AG04449 (cell line): ENCODE measurements around the gene STN1.

Source experiments
- CTCF ChIA-PET: fragments of 350-600 bp; formaldehyde crosslinking; extraction: SDS; loops from one replicate; lab custom pipeline; 2021; ENCODE audit warnings: antibody characterized with exemption; lab: Yijun Ruan, JAX
- POLR2A ChIA-PET: fragments of 400-600, 350-600 bp; formaldehyde crosslinking; extraction: SDS; loops from one replicate; lab custom pipeline; 2020; ENCODE audit warnings: antibody characterized with exemption, inconsistent platforms; lab: Yijun Ruan, JAX
- DNase-seq: peaks from one replicate; pipeline ENCODE4 v3.0.0-alpha.2; 2010; ENCODE audit warnings: low read depth, low spot score
- H3K4me3 ChIP-seq: 2 replicates; pipeline ENCODE4 v1.5.1; 2011; ENCODE audit warnings: low read depth, mild to moderate bottlenecking, control low read depth, low read length
- TF ChIP-seq, protein P1 (sequence below): IDR thresholded peaks from one replicate; pipeline ENCODE4 v1.5.1; 2011; ENCODE audit warnings: mild to moderate bottlenecking, moderate library complexity, low read length, control low read depth, inconsistent platforms; ENCODE audit not compliant: insufficient read depth; ENCODE audit errors: missing control alignments

The STN1 gene

DNA sequence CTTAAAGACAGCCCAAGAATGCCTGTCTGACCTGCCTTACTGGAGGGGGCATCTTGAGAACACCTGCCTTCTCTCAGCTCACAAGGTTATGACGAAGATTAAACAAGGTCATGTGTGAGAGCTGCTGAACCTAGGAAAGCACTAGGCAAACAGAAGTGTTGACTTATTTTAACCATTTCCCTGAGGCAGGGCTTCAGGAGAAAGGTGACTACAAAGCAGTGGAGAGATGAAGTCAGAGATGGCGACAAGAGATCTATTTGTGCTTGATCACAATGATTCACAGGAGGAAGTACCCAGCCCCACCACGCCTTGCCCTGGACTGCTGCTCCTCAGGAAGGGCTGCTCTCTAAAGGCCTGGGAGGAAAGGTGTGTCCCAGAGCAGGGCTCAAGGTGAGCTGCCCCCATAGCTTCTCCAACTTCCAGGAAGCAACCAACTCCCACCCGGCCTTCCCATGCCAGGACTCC lies 27.8 kb downstream of the STN1 start:
- TF ChIP-seq, protein P1, sequence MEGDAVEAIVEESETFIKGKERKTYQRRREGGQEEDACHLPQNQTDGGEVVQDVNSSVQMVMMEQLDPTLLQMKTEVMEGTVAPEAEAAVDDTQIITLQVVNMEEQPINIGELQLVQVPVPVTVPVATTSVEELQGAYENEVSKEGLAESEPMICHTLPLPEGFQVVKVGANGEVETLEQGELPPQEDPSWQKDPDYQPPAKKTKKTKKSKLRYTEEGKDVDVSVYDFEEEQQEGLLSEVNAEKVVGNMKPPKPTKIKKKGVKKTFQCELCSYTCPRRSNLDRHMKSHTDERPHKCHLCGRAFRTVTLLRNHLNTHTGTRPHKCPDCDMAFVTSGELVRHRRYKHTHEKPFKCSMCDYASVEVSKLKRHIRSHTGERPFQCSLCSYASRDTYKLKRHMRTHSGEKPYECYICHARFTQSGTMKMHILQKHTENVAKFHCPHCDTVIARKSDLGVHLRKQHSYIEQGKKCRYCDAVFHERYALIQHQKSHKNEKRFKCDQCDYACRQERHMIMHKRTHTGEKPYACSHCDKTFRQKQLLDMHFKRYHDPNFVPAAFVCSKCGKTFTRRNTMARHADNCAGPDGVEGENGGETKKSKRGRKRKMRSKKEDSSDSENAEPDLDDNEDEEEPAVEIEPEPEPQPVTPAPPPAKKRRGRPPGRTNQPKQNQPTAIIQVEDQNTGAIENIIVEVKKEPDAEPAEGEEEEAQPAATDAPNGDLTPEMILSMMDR: no peak
- POLR2A ChIA-PET: no interaction called here
- H3K4me3 ChIP-seq: no peak overlapping the region
- no peak for DNase-seq
- CTCF ChIA-PET: interaction anchor here (0.6 to 14.4 kb wide), 16 partner anchors 10 to 369 kb away, joined by 3 to 552 read pairs (median 4); partner anchors contain the start of gene SFR1

DNA sequence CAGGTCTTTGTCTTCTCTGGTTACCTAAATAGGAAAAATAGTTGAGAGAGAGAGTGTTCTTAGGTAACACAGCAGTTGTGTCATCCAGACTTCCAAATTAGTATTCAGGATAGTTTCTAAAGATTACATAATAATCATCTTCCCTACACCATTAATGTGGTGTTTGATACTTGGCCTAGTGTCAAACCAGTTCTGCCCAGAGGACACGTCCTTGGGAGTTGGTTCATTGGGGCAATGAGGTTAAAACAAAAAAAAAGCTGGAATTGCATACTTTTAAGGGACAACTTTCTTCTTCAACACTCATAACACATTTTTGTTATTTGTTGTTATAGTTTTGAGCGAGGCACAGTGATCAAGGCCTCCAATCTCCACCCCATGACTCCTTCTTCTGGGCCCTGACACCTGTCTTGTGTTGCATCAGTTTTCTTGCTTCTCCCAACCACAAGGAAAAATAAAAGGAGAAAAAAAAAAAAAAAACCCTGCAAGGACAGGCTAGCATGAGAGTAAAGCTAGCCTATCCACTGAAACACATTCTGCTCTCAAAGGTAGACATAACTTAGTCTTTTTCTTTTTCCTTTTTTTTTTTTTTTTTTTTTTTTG lies 28.8 kb downstream of the STN1 start:
- TF ChIP-seq, protein P1: no peak
- H3K4me3 ChIP-seq: no peak overlapping the region
- CTCF ChIA-PET: interaction anchor here (1.0 to 14.4 kb wide), 11 partner anchors 11 to 370 kb away, joined by 3 to 552 read pairs (median 5); partner anchors contain the start of gene SFR1
- no peak for DNase-seq
- POLR2A ChIA-PET: no interaction called here

DNA sequence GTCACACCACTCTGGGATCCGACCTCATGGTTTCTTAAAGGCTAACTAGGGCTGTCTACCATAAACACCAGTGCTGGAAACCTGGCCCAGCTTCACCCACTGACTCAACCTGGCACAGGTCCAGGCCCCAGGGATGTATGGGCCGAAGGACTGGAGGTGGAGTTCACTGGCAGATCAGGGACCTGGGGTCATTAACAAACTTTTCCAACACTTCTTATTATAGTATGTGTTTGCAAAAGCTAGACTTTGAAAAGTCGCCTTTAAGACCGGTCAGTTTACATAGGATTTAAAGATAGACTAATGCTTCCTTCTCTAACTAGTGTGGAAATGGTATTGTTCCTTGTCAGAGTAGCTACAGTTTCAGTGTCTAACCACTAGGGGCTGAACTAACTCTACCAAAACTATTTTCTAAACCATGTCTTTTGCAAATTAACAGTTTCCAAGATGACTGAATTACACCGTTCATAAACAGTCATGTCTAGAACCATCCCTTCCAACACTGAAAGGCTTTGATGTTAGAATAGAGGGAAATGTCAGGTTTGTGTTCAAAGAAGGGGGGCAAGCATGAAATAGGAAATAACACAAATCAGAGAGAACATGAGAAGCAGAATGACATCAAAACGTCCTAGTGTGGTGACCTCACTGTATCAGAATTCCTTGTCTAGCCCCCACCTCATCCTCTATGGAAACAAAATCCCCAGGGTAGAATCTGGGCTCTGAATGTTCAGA lies 29.7 kb downstream of the STN1 start:
- TF ChIP-seq, protein P1: peak; percentile 69
- CTCF ChIA-PET: interaction anchor here (0.6 to 14.4 kb wide), 63 partner anchors 12 to 462 kb away, joined by 3 to 552 read pairs (median 4); partner anchors contain the start of genes CFAP43, GSTO1, SFR1 and STN1
- POLR2A ChIA-PET: interaction anchor here (0.7 to 0.8 kb wide), 3 partner anchors 29 to 232 kb away, joined by 3 to 6 read pairs (median 3); partner anchors contain the start of gene STN1
- H3K4me3 ChIP-seq: no peak overlapping the region
- DNase-seq: no peak

DNA sequence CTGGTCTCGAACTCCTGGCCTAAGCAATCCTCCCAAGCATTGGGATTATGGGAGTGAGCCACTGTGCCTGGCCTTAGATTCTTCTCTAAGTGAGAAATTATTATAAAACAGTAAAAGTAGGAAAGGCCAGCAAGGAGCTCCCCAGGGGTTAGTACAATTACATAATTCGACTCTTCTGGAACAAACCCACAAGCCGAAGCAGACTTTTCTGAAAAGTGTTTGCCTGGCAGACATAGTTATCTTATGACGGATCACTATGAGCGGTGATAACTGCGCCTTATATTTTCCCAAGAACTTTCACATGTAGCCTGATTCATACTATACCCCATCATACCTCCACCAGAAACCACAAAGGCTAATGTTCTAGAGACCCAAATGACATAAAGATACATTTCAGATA lies 32.4 kb downstream of the STN1 start:
- no peak for DNase-seq
- ChIA-PET POLR2A (no interaction called here), CTCF (interaction anchor here (0.6 to 14.4 kb wide), 46 partner anchors 9 to 407 kb away, joined by 3 to 552 read pairs (median 5); partner anchors contain the start of genes CFAP43, SFR1 and SH3PXD2A)
- no peak overlapping the region for H3K4me3 ChIP-seq
- TF ChIP-seq, protein P1: no peak

DNA sequence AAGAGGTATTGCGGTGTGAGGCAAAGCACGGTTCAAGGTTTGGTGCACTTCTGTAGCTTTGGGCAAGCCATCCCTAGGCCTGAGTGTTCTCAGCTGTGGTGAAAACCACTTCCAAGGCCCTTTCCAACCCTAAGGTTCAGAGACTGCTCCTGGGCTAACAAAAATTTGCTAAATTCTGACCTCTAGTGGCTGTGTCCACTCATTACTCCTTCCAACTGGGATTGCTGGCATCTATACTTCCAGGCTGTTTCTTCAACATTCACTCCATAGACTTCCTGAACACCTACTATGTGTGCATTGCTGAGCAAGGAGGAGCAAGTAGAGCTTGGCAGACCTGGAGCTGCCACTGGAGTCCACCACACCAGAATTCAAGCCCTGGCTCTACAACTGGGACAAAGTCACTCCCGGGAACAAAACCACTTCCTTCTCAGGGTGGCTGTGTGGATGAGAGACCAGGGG lies 33.3 kb downstream of the STN1 start:
- no peak for DNase-seq
- ChIA-PET POLR2A (no interaction called here), CTCF (interaction anchor here (0.6 to 14.4 kb wide), 53 partner anchors 10 to 368 kb away, joined by 3 to 552 read pairs (median 4); partner anchors contain the start of genes CFAP43, SFR1, SH3PXD2A and STN1)
- TF ChIP-seq, protein P1: peak; percentile 63
- no peak overlapping the region for H3K4me3 ChIP-seq
